ENCODE measurements around the gene C1QA. TPM values are rescaled to one million over a fixed set of nuclear protein-coding genes. Genes with fewer than 3 reads are reported as not detected.

Gene C1QA
- total RNA-seq, 2 experiments from 2014 or later: not detected

DNA sequence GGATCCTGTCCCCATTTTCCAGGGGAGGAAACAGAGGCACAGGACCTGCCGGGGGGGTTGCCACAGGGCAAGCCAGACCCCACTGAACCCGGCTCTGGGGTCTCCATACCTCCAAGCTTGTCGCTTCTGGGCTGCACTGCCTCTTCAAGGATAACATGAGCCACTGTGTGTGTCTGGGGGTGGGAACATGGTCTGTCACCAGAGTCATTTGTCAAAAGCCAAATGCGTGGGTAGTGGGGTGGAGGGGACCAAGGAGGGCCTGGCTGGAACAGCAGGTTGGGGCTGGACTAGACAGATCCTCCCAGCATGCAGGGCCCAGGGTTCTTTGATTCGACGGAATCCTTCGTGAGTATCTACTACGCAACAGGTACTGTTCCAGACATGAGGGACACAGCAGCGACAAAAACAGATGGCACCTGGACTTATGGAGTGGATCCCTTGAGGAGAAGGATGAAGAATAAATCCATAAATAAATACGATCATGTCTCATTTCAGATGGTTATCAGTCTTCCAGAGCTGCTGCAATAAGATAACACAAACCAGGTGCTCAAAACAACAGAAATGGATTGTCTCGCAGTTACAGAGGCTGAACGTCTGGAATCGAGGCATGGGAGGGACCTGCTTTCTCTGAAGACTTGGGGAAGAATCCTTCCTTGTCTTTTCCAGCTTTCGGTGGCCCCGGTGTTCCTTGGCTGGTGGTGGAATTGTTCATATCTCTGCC, 45.3 kb downstream of the C1QA start:
- TF ChIP-seq, protein P1, sequence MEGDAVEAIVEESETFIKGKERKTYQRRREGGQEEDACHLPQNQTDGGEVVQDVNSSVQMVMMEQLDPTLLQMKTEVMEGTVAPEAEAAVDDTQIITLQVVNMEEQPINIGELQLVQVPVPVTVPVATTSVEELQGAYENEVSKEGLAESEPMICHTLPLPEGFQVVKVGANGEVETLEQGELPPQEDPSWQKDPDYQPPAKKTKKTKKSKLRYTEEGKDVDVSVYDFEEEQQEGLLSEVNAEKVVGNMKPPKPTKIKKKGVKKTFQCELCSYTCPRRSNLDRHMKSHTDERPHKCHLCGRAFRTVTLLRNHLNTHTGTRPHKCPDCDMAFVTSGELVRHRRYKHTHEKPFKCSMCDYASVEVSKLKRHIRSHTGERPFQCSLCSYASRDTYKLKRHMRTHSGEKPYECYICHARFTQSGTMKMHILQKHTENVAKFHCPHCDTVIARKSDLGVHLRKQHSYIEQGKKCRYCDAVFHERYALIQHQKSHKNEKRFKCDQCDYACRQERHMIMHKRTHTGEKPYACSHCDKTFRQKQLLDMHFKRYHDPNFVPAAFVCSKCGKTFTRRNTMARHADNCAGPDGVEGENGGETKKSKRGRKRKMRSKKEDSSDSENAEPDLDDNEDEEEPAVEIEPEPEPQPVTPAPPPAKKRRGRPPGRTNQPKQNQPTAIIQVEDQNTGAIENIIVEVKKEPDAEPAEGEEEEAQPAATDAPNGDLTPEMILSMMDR (IDR thresholded peaks at IDR 0.05): no peak
- intact Hi-C loops (cut with micrococcal nuclease): no loop called here
- POLR2A ChIA-PET: no interaction called here
- CTCF ChIA-PET: no interaction called here
- no peak for ATAC-seq
- Mint-ChIP-seq H3K4me3 (no peak overlapping the region), H3K36me3 (ENCODE audit: low read depth) (no peaks in the 10 kb centered on the region), H3K27ac (no peak overlapping the region), H3K9me3 (no peaks in the 10 kb centered on the region), H3K27me3 (peaks cover 11% of the 10 kb centered on the region), H3K4me1 (ENCODE audit: low read depth) (no peaks in the 10 kb centered on the region)
- no peak for DNase-seq

DNA sequence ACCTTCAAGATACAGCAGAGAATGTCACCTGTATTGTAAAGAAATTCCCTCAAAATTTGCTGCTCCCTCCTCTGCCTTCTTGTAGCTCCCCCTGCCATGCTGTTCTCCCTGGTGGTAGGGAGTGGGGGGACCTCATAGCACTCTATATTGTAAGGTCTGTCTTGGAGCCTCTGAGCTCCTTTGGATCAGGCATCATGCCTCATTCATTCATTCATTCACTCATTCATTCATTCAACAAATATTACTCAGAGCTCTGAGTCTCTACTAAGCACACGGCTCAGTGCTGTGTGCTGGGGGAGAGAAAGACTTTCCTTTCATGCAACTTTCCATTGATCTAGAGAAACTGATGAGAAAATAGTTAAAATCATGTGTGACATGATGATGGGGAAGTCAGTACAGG, 47.1 kb downstream of the C1QA start:
- H3K27ac Mint-ChIP-seq: no peak overlapping the region
- no peaks in the 10 kb centered on the region for H3K4me1 Mint-ChIP-seq (ENCODE audit: low read depth)
- DNase-seq: no peak
- ATAC-seq: no peak
- peaks cover 15% of the 10 kb centered on the region for H3K27me3 Mint-ChIP-seq
- H3K9me3 Mint-ChIP-seq: no peaks in the 10 kb centered on the region
- H3K4me3 Mint-ChIP-seq: no peak overlapping the region
- TF ChIP-seq, protein P1 (IDR thresholded peaks at IDR 0.05): no peak
- POLR2A ChIA-PET: no interaction called here
- intact Hi-C loops (cut with micrococcal nuclease): no loop called here
- CTCF ChIA-PET: interaction anchor here (1.0 kb wide), 1 partner anchor 22 kb away, joined by 3 read pairs; no protein-coding TSS in a partner anchor
- no peaks in the 10 kb centered on the region for H3K36me3 Mint-ChIP-seq (ENCODE audit: low read depth)

- ATAC-seq (no peak), DNase-seq (no peak)
- intact Hi-C loops (cut with micrococcal nuclease): no loop called here
- Mint-ChIP-seq H3K4me3 (no peak overlapping the region), H3K27me3 (peaks cover 18% of the 10 kb centered on the region), H3K4me1 (ENCODE audit: low read depth) (no peaks in the 10 kb centered on the region), H3K36me3 (ENCODE audit: low read depth) (no peaks in the 10 kb centered on the region), H3K9me3 (no peaks in the 10 kb centered on the region), H3K27ac (no peak overlapping the region)
- TF ChIP-seq, protein P1 (IDR thresholded peaks at IDR 0.05): no peak
- ChIA-PET CTCF (interaction anchor here (2.0 kb wide), 1 partner anchor 19 kb away, joined by 5 read pairs; no protein-coding TSS in a partner anchor), POLR2A (no interaction called here)
Measured at GRCh38 chr1:22685591-22686059, 49.2 kb downstream of the C1QA start.

DNA sequence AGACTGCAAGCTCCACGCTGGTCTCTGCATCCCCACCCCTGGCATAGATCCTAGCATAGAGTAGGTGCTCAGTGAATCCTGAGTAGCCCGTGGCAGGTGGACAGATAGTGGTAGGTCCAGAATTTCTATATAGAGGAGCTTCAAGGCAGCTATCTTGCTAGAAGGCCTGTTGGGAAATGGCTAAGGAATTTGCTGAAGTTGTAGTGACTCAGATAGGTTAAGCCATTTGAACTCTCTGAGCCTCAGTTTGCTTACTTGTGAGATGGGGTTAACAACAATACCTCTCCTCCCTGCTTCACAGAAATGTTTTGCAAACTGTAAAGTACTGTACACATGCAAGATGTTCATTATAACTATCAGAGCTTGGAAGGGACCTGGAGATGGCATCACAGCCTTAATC, 50.8 kb downstream of the C1QA start:
- intact Hi-C loops (cut with micrococcal nuclease): no loop called here
- ChIA-PET POLR2A (no interaction called here), CTCF (interaction anchor here (2.0 kb wide), 1 partner anchor 17 kb away, joined by 5 read pairs; no protein-coding TSS in a partner anchor)
- H3K4me3 Mint-ChIP-seq: no peak overlapping the region
- H3K4me1 Mint-ChIP-seq (ENCODE audit: low read depth): no peaks in the 10 kb centered on the region
- DNase-seq (no peak), ATAC-seq (no peak)
- no peaks in the 10 kb centered on the region for H3K36me3 Mint-ChIP-seq (ENCODE audit: low read depth)
- peaks cover 18% of the 10 kb centered on the region for H3K27me3 Mint-ChIP-seq
- no peak overlapping the region for H3K27ac Mint-ChIP-seq
- H3K9me3 Mint-ChIP-seq: no peaks in the 10 kb centered on the region
- TF ChIP-seq, protein P1 (IDR thresholded peaks at IDR 0.05): no peak

DNA sequence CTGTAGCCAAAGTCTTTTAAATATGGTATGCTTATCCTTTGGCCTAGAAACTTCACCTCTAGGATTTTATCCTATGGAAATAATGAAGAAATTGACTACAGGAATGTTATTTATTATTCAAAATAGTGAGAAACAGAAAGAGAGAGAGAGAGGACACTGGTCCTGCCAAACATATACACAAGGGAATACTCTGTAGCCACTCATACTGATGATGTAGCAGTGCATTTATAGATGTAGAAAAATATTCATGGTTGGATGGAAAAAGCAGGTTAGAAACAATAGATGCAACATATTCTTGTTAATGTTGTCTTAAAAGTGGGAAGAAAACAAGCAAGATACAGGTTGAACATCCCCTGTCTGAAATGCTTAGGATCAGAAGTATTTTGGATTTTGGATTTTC, 52.0 kb downstream of the C1QA start:
- Mint-ChIP-seq H3K9me3 (no peaks in the 10 kb centered on the region), H3K36me3 (ENCODE audit: low read depth) (no peaks in the 10 kb centered on the region), H3K4me3 (no peak overlapping the region), H3K4me1 (ENCODE audit: low read depth) (no peaks in the 10 kb centered on the region), H3K27me3 (peaks cover 16% of the 10 kb centered on the region), H3K27ac (no peak overlapping the region)
- TF ChIP-seq, protein P1 (IDR thresholded peaks at IDR 0.05): no peak
- intact Hi-C loops (cut with micrococcal nuclease): no loop called here
- CTCF ChIA-PET: interaction anchor here (2.0 kb wide), 1 partner anchor 16 kb away, joined by 6 read pairs; no protein-coding TSS in a partner anchor
- POLR2A ChIA-PET: interaction anchor here (0.7 kb wide), 2 partner anchors 15 to 289 kb away, joined by 3 read pairs; no protein-coding TSS in a partner anchor
- ATAC-seq (no peak), DNase-seq (no peak)
